ENCODE results near the gene OXT. TPM values are rescaled to one million over a fixed set of nuclear protein-coding genes. Genes with fewer than 3 reads are reported as not detected.

Gene OXT
- total RNA-seq, 1 donor: 1.6 TPM

DNA sequence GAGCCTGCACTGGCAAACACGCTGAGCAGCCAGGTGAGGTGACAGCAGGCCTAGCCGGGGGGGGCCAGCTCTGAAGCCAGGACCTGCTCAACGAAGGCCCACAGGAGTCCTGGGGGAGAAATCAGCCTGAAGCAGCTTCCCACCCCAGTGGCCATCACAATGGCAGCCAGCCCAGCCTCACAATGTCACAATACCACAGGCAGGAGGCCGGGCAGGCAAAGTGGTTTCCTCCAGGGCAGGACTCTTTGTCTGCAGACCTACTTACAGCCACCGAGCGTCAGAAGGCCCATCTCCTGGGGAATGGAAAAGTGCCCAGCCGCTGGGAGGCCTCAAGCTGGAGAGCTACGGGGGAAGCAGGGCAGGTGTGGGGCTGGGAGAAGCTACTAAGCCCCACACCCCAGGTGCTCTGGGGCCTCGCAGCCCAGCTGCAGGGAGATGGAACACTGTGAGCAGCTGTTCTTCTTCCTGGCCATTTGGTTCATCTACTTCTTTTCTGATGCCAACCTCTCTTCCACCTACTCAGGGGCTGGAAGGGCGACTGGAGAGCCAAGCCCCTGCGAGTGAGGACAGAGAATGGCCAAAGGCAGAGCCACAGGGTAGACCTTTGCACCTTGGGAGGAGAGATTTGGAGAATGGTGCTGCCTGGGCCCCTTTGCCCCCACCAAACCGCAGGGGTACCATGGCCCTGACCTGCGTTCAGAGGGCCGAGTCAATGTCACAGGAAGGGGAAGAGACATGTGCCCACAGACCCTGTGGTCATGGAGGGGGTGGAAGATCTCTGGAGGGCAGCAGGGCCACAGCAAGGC is 35.4 kb downstream of the OXT start:
- DNase-seq (ENCODE audit: low read depth in 2 of 3, low spot score in 2 of 3): peak in 2 of 3 donors; percentile 27 to 68

DNA sequence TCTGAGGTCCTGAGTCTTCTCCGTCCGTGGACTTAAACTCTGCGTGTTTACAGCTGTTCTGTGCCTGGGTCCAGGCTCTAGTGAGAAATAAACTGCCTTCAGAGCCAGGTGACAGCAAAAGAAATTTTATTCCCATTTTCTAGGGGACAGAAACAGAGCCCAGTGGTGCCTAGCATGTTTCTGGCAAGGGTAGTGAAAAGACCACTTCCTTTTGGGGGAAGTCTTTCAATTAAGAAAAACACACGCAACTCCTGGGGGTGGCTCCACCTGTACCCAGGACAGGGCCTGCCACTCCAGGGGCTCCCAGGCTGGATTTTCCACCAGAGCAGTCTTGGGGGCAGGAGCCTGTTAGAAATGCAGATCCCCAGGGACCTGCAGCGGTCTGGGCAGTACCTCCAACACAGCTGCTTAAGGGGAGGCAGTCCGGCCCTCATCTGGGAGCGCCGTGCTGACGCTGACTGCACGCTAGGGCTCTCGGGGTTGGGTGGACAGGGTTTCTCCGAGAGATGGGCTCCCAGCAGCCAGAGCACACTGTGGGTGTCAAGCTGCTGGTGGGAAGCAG is 36.1 kb downstream of the OXT start:
- DNase-seq (ENCODE audit: low read depth in 2 of 3, low spot score in 2 of 3): no peak

DNA sequence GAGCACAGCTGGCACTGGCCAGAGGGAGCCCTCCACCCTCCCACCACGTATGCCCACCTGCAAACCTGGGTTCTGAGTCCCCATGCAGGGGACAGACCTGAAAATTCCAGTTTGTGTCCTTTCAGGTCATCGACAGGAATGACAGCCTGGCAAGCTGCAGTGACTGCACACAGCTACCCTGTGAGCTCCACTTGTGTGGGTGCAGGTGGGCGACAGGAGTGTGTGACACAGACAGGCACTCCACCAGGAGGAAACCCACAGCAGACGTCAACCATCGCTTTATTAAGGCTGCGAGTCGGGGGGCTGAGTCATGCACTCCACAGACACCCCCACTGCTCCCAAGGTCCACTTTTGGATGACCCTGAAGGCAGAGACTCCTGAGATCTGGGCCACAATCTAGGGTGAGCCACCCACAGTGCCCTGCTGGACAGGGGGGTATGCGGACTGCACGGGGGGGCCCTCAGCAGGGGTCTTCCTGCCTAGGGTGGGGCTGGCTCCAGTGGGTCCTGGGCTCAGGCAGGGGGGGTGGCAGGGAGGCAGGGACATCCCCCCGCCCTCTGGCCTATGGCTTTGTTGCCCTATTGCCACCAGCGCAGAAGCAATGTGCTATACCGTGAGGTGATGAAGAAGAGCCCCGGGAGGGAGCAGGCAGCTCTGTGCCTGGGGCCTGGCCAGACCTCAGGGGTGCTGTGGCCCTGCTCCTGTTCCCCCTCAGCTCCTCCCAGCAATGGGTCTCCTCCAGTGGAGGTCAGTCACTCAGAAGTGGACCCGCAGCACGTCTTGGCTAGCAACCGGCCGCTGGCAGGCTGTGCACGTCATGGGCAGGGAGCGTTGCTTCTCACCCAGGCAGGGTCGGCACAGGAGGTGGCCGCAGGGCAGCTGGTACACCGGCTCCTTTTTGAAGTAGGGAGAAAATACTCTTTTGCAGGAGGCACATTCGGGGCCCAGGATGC is 38.2 kb downstream of the OXT start:
- no peak for DNase-seq (ENCODE audit: low read depth in 2 of 3, low spot score in 2 of 3)

DNA sequence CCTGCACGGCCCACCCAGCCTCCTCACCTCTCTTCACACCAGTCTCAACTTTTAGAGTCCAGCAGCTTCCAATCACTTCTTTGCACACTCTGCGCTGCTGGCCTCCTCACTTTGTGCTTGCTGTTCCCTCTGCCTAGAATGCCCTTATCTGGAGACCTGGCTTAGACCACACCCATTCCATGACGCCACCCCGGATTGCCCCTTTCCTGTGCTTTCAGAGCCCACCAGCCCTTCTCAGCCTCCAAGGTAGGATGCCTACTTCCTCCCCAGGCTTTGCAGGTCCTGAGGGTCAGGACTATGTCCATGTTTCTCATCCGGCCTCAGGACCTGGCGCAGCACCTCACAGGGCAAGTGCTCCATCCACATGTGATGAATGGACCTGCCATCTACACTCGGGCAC is 40.1 kb downstream of the OXT start:
- DNase-seq (ENCODE audit: low read depth in 2 of 3, low spot score in 2 of 3): no peak

DNA sequence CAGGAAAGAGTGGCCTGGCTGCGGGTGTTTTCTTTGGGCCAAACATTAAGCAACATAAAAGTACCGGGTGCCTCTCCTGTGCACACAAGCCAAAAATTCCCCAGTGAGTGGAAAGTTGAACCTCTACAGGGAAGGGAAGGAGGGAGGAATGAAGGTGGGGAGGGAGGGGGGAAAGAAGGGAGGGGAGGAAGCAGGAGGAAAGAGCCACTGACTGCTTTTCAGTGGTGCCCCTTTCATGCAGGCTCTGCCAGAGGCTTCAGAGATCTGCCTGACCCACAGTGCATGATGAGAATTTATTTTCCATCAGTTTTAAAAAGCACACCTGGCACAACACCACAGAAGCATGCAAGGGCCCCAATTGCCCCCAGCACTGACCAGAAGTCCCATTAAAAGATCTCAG is 40.6 kb downstream of the OXT start:
- no peak for DNase-seq (ENCODE audit: low read depth in 2 of 3, low spot score in 2 of 3)

DNA sequence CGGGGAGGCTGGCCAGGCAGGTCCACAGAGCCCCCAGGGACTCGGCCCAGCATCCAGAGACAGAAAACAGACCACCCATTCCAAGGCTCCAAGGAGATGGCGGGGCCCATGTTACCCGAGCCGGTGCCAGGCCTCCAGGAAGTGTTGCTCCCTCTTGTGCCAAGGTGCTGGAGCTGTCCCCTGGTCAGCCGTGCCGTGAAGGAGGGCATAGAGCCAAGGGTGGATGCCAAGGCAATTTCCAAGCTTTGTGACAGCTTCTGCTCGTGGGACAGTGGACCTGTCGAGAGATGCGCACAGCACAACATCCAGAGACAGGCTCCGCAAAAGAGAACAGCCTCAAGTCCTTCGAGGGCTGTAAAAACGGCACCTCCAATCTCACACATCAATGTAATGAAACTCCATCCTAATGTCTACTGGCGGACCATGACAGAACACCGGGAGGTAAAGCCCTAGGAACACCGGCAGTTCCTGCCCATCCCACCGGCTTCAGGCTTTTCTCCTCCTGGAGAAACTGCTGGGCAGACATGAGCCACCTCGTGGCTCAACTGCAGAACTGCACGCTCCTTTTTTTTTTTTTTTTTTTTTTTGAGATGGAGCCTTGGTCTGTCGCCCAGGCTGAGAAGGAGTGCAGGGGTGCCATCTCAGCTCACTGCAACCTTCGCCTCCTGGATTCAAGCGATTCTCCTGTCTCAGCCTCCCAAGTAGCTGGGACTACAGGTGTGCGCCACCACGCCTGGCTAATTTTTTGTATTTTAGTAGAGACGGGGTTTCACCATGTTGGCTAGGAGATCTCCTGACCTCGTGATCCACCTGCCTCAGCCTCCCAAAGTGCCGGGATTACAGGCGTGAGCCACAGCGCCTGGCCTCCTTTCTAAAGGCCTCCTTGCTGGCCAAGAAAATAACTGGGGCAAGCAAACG is 44.0 kb downstream of the OXT start:
- DNase-seq (ENCODE audit: low read depth in 2 of 3, low spot score in 2 of 3): peak in 1 of 3 donors; percentile 54

DNA sequence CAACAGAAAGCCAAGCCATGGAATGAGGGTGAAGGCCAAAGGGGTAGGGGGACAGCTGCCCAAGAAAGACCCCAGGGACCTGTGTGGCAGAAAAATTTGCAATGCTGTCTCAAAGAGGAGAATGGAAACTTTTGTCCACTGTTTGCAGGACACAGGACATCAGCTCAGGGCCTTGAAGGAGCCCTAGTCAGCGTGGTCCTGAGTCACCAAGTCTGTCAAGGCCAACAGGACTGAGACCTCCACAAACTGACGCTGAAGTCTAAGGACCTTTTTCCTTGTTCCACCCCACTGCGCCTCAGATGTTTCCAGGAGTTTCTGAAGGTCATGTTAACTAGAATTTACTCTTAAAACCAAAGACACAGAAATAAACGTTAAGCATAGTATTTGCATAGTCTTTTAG is 44.9 kb downstream of the OXT start:
- DNase-seq (ENCODE audit: low read depth in 2 of 3, low spot score in 2 of 3): no peak

DNA sequence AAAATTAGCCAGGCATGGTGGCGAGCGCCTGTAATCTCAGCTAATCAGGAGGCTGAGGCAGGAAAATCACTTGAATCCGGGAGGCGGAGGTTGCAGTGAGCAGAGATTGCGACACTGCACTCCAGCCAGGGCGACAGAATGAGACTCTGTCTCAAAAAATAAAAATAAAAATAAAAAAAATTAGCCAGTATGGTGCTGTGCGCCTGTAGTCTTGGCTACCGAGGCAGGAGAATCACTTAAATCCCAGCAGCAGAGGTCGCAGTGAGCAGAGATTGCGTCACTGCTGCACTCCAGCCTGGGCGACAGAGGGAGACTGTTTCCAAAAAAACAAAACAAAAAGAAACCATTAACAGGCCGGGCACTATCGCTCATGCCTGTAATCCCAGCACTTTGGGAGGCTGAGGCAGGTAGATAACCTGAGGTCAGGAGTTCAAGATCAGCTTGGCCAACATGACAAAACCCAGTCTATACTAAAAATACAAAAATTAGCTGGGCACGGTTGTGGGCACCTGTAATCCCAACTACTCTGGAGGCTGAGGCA is 46.5 kb downstream of the OXT start:
- DNase-seq (ENCODE audit: low read depth in 2 of 3, low spot score in 2 of 3): peak in 2 of 3 donors; percentile 79 to 91

DNA sequence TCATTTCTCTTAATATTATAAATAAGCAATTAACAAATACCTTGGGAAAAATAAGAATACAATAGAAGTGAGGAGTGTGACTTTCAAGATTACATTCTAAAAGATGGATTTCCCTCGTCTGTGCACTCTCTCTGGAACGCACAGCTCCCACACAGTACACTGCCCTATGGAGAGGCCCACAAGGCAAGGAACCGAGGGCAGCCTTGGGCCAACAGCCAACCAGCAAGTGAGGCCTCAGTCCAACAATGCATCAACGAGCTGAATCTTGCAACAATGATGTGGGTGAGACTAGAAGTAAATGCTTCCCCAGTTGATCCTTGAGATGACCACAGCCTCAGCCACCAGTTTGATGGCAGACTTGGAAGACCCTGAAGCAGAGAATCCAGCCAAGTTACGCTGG is 47.6 kb downstream of the OXT start:
- no peak for DNase-seq (ENCODE audit: low read depth in 2 of 3, low spot score in 2 of 3)

DNA sequence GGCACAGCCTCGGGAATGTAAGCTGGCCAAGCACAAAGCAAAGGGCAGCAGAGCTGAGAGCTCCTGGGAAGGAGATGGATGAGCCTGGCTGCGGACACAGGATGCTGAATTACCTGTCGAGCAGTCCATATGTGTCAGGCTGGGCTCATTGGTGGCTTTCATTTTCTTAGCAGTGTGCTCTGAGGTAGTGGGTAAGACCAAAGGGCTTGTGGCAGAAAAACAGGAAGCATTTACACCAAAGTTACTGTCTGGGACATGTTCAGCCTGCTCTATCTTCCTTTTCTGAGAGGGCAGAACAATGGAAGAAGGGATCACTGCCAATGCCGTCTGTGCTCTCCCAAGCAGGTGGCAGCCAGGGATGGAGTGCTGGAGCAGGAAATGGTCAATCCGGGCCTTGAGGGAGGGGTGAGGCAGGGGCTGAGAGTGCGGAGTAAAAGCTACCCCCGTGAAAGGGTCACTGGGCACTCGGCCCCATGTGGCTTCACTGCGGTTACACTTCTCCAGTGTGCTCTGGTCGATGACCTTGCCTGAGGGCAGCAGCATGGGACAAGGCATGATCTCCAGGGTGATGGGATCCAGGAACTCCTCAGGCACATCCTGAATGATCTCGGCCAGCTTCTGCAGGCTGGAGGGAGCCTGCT is 50.0 kb downstream of the OXT start:
- DNase-seq (ENCODE audit: low read depth in 2 of 3, low spot score in 2 of 3): peak in 1 of 3 donors; percentile 57

Other genes with a start within 250 kb of the OXT start
- gene PCED1A, start 231.0 kb upstream of the OXT start, total RNA-seq: 64.9 TPM
- 58.2 TPM for gene VPS16, start 230.9 kb upstream of the OXT start, total RNA-seq
- gene PTPRA, start 198.1 kb upstream of the OXT start, total RNA-seq: 45.0 TPM
- gene GNRH2, start 28.0 kb upstream of the OXT start, total RNA-seq: 0.54 TPM
- 43.6 TPM for gene MRPS26, start 25.6 kb upstream of the OXT start, total RNA-seq
- 81.3 TPM for gene AVP, start 13.1 kb downstream of the OXT start, total RNA-seq
- gene FASTKD5, start 88.2 kb downstream of the OXT start, total RNA-seq: 16.2 TPM
- gene UBOX5, start 88.2 kb downstream of the OXT start, total RNA-seq: 13.7 TPM
- 9.4 TPM for gene LZTS3, start 101.9 kb downstream of the OXT start, total RNA-seq
- 30.2 TPM for gene DDRGK1, start 133.1 kb downstream of the OXT start, total RNA-seq
- 34.2 TPM for gene ITPA, start 137.9 kb downstream of the OXT start, total RNA-seq
- gene SLC4A11, start 167.6 kb downstream of the OXT start, total RNA-seq: 0.27 TPM

Data from hematopoietic multipotent progenitor cell (in vitro differentiated cells).